Epithelial cell of esophagus (primary cell): ENCODE measurements around the gene MAP2.
A peak's percentile ranks its signal among the peaks of the same experiment; 100 is the strongest.

Source experiments
- DNase-seq: peaks from one replicate; pipeline ENCODE4 v3.0.0; 2010; ENCODE audit warnings: low read depth
- H3K4me3 ChIP-seq: 2 replicates; pipeline ENCODE4 v1.5.1; 2011; ENCODE audit warnings: mild to moderate bottlenecking, low read length, control low read depth
- CTCF ChIP-seq: IDR thresholded peaks from 2 replicates; pipeline ENCODE4 v1.5.1; 2011; ENCODE audit warnings: low read depth, mild to moderate bottlenecking, low read length, control low read depth, inconsistent platforms; ENCODE audit not compliant: insufficient read depth; ENCODE audit errors: missing control alignments

The MAP2 gene

GRCh38 chr2:209564816-209565215, 141.0 kb downstream of the MAP2 start:
- no peak overlapping the region for H3K4me3 ChIP-seq
- no peak for TF ChIP-seq CTCF
- no peak for DNase-seq

GRCh38 chr2:209565896-209566582, 142.2 kb downstream of the MAP2 start:
- DNase-seq = peak; percentile 65
- H3K4me3 ChIP-seq = no peak overlapping the region
- no peak for TF ChIP-seq CTCF

- TF ChIP-seq CTCF = no peak
- H3K4me3 ChIP-seq = no peak overlapping the region
- DNase-seq = no peak
Observed at GRCh38 chr2:209570194-209570593, 146.3 kb downstream of the MAP2 start.

DNA sequence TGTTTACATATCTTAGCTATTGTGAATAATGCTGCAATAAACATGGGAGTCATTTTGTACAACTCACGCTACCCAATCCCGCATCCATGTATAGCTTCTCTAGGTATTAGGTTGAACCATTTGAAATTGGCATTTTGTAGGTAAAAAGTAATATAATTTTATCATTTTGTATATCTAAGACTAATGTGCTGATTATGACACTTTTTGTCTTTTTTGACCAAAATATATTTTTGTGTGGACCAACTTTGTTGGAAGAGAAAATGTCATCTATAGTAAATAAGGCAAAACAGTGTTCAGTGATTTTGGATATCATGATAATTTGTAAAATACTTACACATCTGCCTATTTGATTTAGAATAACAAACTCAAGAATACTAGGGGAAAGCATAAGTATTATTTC, 150.7 kb downstream of the MAP2 start:
- H3K4me3 ChIP-seq = no peak overlapping the region
- TF ChIP-seq CTCF = no peak
- DNase-seq = no peak

- no peak overlapping the region for H3K4me3 ChIP-seq
- TF ChIP-seq CTCF = peak; percentile 25
- DNase-seq = peak; percentile 24
Observed at GRCh38 chr2:209577376-209578357, 153.8 kb downstream of the MAP2 start.

- no peak for DNase-seq
- no peak for TF ChIP-seq CTCF
- no peak overlapping the region for H3K4me3 ChIP-seq
Observed at GRCh38 chr2:209578394-209579001, 154.7 kb downstream of the MAP2 start.
